Kidney (tissue), 14 donors: ENCODE results near the gene RUNX1. TPM values are rescaled to one million over a fixed set of nuclear protein-coding genes. Genes with fewer than 3 reads are reported as not detected.

Experiments used
- DNase-seq, 5 donors: peaks; one replicate each; pipeline ENCODE4 v3.0.0-alpha.2; 2013 to 2020
- FAIRE-seq: peaks from 2 replicates; lab custom pipeline; 2012; peaks lifted over from hg19 to GRCh38; lab: Jason Lieb, UNC
- H3K27ac ChIP-seq, 2 donors: one replicate each; pipeline ENCODE4 v1.7.0; 2013; ENCODE audit warnings: low read depth in 2 of 2, low read length in 2 of 2, inconsistent platforms in 1 of 2
- H3K27me3 ChIP-seq: one replicate; pipeline ENCODE4 v1.7.1; 2013; ENCODE audit warnings: low read length, inconsistent platforms; ENCODE audit not compliant: control insufficient read depth, insufficient read depth
- H3K36me3 ChIP-seq, 3 donors: one replicate each; pipeline versions ENCODE4 v1.7.0 to v1.7.1; 2013; ENCODE audit warnings: low read length in 3 of 3, control low read depth in 1 of 3, inconsistent platforms in 1 of 3; ENCODE audit not compliant: insufficient read depth in 3 of 3, control insufficient read depth in 2 of 3
- H3K4me1 ChIP-seq, 3 donors: one replicate each; pipeline versions ENCODE4 v1.7.0 to v1.7.1; 2013; ENCODE audit warnings: low read length in 3 of 3, inconsistent platforms in 1 of 3, low read depth in 1 of 3; ENCODE audit not compliant: control insufficient read depth in 2 of 3, insufficient read depth in 2 of 3
- H3K4me3 ChIP-seq, 3 donors: one replicate each; pipeline versions ENCODE4 v1.7.0 to v1.8.1; 2013; ENCODE audit warnings: low read length in 3 of 3, control low read depth in 1 of 3, inconsistent platforms in 1 of 3
- H3K9ac ChIP-seq, 3 donors: one replicate each; pipeline versions ENCODE4 v1.7.0 to v1.7.1; 2013; ENCODE audit warnings: low read length in 3 of 3, control low read depth in 1 of 3, inconsistent platforms in 1 of 3
- H3K9me3 ChIP-seq, 3 donors: one replicate each; pipeline versions ENCODE4 v1.7.0 to v1.7.1; 2013; ENCODE audit warnings: low read length in 3 of 3, control low read depth in 1 of 3, inconsistent platforms in 1 of 3; ENCODE audit not compliant: control insufficient read depth in 2 of 3, insufficient read depth in 1 of 3
- intact Hi-C: fragments of 100-400 bp; cut with DNase I; formaldehyde crosslinking; loops from one replicate; pipeline ENCODE4 v1.11.1; 2022
- polyA plus RNA-seq: library from polyadenylated mRNA; stranded (reverse); fragments of 350-450 nt; fragmentation: Illumina TruSeq; extraction: RNeasy Lipid Tissue Mini Kit (QIAGEN cat#74804); gene quantifications from one replicate; pipeline ENCODE4 v1.2.3, GENCODE V29; 2014; ENCODE audit warnings: low read depth, low replicate concordance; ENCODE audit not compliant: insufficient read depth
- total RNA-seq: library from RNA; stranded (reverse); fragmentation: NEBNext Ultra II Directional; extraction: Animal tissue kit (Norgen Biotek cat#: 25700); gene quantifications from one replicate; pipeline ENCODE4 v1.2.1, GENCODE V29; 2021
- TF ChIP-seq, protein P1 (sequence below): IDR thresholded peaks from 3 replicates; pipeline ENCODE4 v1.5.1; 2012; ENCODE audit warnings: mild to moderate bottlenecking, moderate library complexity, borderline replicate concordance; ENCODE audit not compliant: insufficient read depth; ENCODE audit errors: extremely low read depth
- donor health status: control.
- donor health status: control.
- donor health status: control.
- donor health status: control.
- donor health status: control.
- donor health status: DM: yes; HTN: yes; CAD: no.
- donor health status: Normal renal cell carcinoma (clear cell type).

Gene RUNX1
- total and polyA plus RNA-seq, 2 donors from 2014 or later: 1.3 to 58.0 TPM

DNA sequence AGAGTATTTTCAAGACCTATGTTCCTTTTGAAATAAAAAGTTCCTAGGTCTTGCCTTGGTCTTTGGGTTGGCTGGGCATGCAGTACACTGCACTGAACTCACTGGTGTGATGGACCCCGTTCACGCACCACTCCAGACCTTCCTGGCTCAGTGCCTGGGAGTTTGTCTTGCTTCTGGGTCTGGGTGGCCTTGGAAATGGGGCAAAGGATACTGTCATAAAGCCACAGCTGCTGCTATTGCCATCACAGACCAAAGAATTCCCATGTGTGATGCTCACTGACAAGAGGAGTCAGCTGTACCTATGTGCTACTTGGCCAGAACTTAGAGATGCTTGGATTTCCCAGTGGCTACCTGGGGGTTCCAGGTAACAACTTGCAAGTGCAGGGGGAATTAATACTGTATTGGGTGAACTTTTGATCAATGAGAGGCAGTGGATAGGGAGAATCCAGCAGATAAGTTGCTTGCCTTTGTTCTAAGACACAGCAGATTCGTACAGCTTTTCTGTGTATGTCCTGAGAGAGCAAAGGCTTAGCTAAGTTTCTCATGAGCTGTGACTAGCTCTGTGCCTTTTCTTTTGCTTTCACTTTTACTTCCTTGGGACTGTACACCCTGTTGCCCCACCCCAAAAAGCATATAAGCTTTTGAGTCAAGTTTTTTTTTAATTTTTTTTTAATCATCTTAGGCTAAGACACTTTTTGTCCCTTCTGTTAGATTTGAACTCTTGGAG lies 115.3 kb downstream of the RUNX1 start:
- Histone ChIP-seq H3K9ac (no peak overlapping the region), H3K27me3 (no peaks in the 10 kb centered on the region), H3K27ac (no peak overlapping the region), H3K9me3 (no peaks in the 10 kb centered on the region), H3K4me1 (no peaks in the 10 kb centered on the region), H3K4me3 (no peak overlapping the region), H3K36me3 (no peaks in the 10 kb centered on the region)
- FAIRE-seq (no peak), DNase-seq (no peak)
- TF ChIP-seq, protein P1, sequence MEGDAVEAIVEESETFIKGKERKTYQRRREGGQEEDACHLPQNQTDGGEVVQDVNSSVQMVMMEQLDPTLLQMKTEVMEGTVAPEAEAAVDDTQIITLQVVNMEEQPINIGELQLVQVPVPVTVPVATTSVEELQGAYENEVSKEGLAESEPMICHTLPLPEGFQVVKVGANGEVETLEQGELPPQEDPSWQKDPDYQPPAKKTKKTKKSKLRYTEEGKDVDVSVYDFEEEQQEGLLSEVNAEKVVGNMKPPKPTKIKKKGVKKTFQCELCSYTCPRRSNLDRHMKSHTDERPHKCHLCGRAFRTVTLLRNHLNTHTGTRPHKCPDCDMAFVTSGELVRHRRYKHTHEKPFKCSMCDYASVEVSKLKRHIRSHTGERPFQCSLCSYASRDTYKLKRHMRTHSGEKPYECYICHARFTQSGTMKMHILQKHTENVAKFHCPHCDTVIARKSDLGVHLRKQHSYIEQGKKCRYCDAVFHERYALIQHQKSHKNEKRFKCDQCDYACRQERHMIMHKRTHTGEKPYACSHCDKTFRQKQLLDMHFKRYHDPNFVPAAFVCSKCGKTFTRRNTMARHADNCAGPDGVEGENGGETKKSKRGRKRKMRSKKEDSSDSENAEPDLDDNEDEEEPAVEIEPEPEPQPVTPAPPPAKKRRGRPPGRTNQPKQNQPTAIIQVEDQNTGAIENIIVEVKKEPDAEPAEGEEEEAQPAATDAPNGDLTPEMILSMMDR: no peak
- intact Hi-C loops: no loop called here

DNA sequence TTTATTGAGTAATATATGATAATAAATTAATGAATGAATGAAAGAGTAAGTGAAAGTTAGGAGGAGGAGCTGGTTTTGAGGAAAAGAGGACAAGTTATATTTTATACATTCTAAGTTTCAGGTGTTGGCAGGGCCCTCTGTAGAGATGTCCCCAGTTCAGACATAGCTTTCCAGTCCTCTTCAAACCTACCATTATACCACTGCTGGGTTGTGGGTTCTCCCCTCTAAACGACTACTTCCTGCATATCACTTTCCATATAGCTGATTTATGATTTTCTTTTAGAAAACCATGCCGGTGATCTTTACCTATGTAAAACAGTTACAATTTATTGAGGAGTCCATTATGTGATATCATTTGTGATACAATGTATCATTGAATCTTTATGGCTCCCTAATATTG lies 116.9 kb downstream of the RUNX1 start:
- Histone ChIP-seq H3K36me3 (no peaks in the 10 kb centered on the region), H3K9me3 (no peaks in the 10 kb centered on the region), H3K4me1 (peaks cover 0 to under 1% (median 0%) of the 10 kb centered on the region in 3 donors), H3K27ac (no peak overlapping the region), H3K9ac (no peak overlapping the region), H3K4me3 (no peak overlapping the region), H3K27me3 (no peaks in the 10 kb centered on the region)
- FAIRE-seq (no peak), DNase-seq (no peak)
- intact Hi-C loops: no loop called here
- TF ChIP-seq, protein P1: no peak

DNA sequence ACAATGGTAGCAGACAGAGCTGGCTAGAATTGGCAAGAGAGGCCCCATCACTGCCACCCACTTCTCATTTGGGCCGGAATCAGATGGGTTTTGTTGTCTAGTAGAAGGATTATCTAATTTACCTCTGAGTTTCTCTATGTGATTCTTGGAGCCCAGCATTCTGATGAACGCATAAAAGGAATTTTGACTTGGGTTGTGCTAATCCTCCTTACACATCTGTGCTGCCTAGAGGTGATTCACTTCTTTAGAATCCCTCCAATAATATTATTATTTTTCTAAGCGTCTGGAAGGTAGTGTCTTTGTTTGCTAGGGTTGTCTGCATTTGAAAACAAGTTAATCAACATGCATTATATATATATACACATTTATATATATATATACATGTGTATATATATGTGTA lies 118.1 kb downstream of the RUNX1 start:
- no peak overlapping the region for H3K4me3 ChIP-seq
- H3K27ac ChIP-seq: no peak overlapping the region
- no peaks in the 10 kb centered on the region for H3K36me3 ChIP-seq
- TF ChIP-seq, protein P1: no peak
- DNase-seq (no peak), FAIRE-seq (no peak)
- no peaks in the 10 kb centered on the region for H3K9me3 ChIP-seq
- intact Hi-C loops: no loop called here
- no peaks in the 10 kb centered on the region for H3K27me3 ChIP-seq
- H3K4me1 ChIP-seq: peaks cover 0 to 2% (median 0%) of the 10 kb centered on the region in 3 donors
- H3K9ac ChIP-seq: no peak overlapping the region
